ENCODE measurements around the gene STIM1.
"Not testable (repeated sequence)": the region's sequence is repeated elsewhere in the genome, so short reads cannot be mapped to it uniquely, and the experiment has no call there.

The STIM1 gene

DNA sequence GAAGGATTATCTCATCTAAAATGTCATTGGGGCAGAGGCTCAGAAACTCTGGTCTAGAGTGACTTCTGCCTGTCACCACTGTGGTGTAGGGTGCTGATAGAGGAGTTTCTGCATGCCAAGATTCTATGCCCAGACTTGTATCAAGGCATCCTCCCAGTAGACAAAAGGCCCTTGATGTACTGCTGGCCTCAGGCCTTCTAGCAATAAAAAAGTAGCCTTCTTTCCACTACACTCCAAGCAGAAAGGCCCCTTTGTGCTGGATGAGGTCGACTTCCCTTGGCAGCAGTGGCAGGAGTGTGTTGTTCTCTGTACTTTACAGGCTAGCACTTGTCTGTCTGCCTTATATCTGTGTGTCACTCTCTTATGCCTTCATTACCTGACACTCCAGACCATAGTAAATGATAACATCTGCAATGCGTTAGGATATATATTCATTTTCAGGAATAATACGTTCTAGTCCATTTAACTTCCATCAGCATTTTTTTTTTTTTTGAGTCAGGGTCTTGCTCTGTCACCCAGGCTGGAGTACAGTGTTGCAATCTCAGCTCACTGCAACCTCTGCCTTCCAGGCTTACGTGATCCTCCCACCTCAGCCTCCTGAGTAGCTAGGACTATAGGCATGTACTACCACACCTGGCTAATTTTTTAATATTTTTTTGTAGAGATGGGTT lies 189.6 kb downstream of the STIM1 start:
- intact Hi-C loops (cut with DNase I; ENCODE audit: low total_unique reads) = no loop called here
- no peak overlapping the region for H3K4me3 ChIP-seq
- no peak for TF ChIP-seq CTCF (IDR thresholded peaks at IDR 0.05)
- peaks cover 0 to 23% (median 14%) of the 10 kb centered on the region in 4 donors for H3K4me1 ChIP-seq
- no peak for DNase-seq
- no peak overlapping the region for H3K27ac ChIP-seq
- H3K36me3 ChIP-seq = no peaks in the 10 kb centered on the region
- H3K27me3 ChIP-seq = no peaks in the 10 kb centered on the region
- H3K9me3 ChIP-seq = no peaks in the 10 kb centered on the region

GRCh38 chr11:4048340-4048739 lies 192.9 kb downstream of the STIM1 start:
- no peaks in the 10 kb centered on the region for H3K9me3 ChIP-seq
- H3K4me1 ChIP-seq = peaks cover 0 to 19% (median 13%) of the 10 kb centered on the region in 4 donors
- H3K27ac ChIP-seq = no peak overlapping the region
- TF ChIP-seq CTCF (IDR thresholded peaks at IDR 0.05) = no peak
- no peak overlapping the region for H3K4me3 ChIP-seq
- no peak for DNase-seq
- intact Hi-C loops (cut with DNase I; ENCODE audit: low total_unique reads) = no loop called here
- H3K27me3 ChIP-seq = no peaks in the 10 kb centered on the region
- H3K36me3 ChIP-seq = no peaks in the 10 kb centered on the region

DNA sequence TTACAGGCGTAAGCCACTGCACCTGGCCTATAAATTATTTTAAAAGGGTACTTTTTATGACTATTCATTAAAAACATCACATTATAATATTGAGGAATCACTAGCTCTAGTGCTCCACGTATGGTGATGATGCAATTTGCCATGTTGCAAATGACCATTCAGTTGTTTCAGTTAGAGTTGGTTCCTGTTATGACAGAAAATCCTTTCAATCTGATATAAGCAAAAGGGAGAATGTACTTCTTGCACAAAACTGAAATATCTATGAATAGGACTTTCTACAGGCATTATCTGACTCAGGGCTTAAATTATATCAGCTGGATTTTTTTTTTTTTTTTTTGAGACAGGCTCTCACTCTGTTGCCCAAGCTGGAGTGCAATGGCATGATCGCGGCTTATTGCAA lies 193.5 kb downstream of the STIM1 start:
- no peaks in the 10 kb centered on the region for H3K36me3 ChIP-seq
- no peak for TF ChIP-seq CTCF (IDR thresholded peaks at IDR 0.05)
- intact Hi-C loops (cut with DNase I; ENCODE audit: low total_unique reads) = no loop called here
- H3K27ac ChIP-seq = no peak overlapping the region
- DNase-seq = no peak
- no peaks in the 10 kb centered on the region for H3K27me3 ChIP-seq
- H3K4me3 ChIP-seq = no peak overlapping the region
- peaks cover 0 to 15% (median 10%) of the 10 kb centered on the region in 4 donors for H3K4me1 ChIP-seq
- H3K9me3 ChIP-seq = no peaks in the 10 kb centered on the region

- no peak for TF ChIP-seq CTCF (IDR thresholded peaks at IDR 0.05)
- intact Hi-C loops (cut with DNase I; ENCODE audit: low total_unique reads) = no loop called here
- Histone ChIP-seq H3K27ac (no peak overlapping the region), H3K27me3 (no peaks in the 10 kb centered on the region), H3K4me1 (peaks cover 0 to 4% (median 1%) of the 10 kb centered on the region in 4 donors), H3K36me3 (no peaks in the 10 kb centered on the region), H3K9me3 (no peaks in the 10 kb centered on the region), H3K4me3 (no peak overlapping the region)
- no peak for DNase-seq
These were observed 194.7 kb downstream of the STIM1 start for GRCh38 chr11:4050138-4050537.

- H3K9me3 ChIP-seq; H3K27ac ChIP-seq; H3K4me3 ChIP-seq; intact Hi-C loops (cut with DNase I; ENCODE audit: low total_unique reads); H3K27me3 ChIP-seq; DNase-seq; H3K4me1 ChIP-seq: not testable (repeated sequence)
- H3K36me3 ChIP-seq = peaks cover 6 to 19% (median 11%) of the 10 kb centered on the region in 3 donors
These were observed 197.7 kb downstream of the STIM1 start for GRCh38 chr11:4053200-4053599.

DNA sequence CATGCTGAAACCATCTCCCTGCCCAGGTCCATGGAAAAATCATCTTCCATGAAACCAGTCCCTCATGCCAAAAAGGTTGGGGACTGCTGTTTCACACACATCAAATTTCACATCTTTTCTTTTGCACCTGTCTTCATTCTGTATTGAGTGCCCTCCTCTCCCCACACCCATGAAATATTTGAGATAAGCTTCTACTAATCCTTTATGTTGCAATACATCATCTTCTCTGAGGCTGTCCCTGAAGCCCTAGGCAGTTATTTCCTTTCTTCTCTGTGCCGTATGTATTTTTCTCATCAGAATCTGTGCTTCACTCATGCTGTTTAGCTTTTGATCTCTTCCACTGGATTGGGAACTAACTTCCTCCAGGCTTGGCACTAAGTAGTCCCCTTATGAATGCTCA lies 199.2 kb downstream of the STIM1 start:
- no peaks in the 10 kb centered on the region for H3K9me3 ChIP-seq
- no peak for DNase-seq
- H3K27me3 ChIP-seq = no peaks in the 10 kb centered on the region
- no peak for TF ChIP-seq CTCF (IDR thresholded peaks at IDR 0.05)
- no peak overlapping the region for H3K4me3 ChIP-seq
- no peak overlapping the region for H3K27ac ChIP-seq
- peaks cover 12 to 26% (median 19%) of the 10 kb centered on the region in 3 donors for H3K36me3 ChIP-seq
- intact Hi-C loops (cut with DNase I; ENCODE audit: low total_unique reads) = no loop called here
- H3K4me1 ChIP-seq = peaks cover 0 to 3% (median 0%) of the 10 kb centered on the region in 4 donors
